GM10266 (cell line): ENCODE results near the gene ZBTB32.

ENCODE experiments used
- DNase-seq: peaks from one replicate; pipeline ENCODE4 v3.0.0; 2012; ENCODE audit errors: extremely low spot score
- TF ChIP-seq, protein P1 (sequence below): IDR thresholded peaks from 2 replicates; pipeline ENCODE4 v1.5.1; 2012; ENCODE audit warnings: mild to moderate bottlenecking, low read depth; ENCODE audit not compliant: control insufficient read depth, insufficient read depth; ENCODE audit errors: missing control alignments

ZBTB32 gene

DNA sequence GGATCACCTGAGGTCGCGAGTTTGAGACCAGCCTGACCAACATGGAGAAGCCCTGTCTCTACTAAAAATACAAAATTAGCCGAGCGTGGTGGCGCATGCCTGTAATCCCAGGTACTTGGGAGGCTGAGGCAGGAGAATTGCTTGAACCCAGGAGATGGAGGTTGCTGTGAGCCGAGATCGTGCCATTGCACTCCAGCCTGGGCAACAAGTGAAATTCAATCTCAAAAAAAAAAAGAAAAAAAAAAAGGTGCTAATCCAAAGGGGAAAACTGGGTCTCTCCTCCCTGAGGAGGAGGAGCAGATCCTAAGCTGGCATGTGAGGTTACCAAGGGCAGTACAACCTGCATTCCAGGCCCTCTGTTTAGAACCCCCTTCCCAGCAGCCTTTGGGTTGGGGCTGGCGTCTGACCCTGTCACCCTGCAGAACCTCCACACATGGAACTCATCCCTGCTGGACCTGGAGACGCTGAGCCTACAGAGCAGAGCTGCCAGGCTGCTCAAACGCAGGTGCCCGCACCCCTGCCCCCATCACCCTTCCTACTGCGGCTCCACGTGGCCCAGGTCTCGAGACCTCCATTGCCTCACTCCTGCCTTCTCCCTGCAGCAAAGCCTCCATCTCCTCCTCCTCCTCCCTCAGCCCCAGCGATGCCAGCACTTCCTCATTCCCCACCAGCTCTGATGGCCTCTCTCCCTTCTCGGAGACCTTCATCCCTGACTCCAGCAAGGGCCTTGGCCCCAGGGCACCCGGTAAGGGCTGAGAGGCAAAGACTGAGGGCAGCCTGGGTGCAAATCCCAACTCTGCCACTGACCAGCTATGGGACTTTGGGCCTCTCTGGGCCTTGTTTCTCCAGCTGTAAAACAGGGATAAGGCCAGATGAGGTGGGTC, 60.3 kb downstream of the ZBTB32 start:
- DNase-seq = no peak
- TF ChIP-seq, protein P1, sequence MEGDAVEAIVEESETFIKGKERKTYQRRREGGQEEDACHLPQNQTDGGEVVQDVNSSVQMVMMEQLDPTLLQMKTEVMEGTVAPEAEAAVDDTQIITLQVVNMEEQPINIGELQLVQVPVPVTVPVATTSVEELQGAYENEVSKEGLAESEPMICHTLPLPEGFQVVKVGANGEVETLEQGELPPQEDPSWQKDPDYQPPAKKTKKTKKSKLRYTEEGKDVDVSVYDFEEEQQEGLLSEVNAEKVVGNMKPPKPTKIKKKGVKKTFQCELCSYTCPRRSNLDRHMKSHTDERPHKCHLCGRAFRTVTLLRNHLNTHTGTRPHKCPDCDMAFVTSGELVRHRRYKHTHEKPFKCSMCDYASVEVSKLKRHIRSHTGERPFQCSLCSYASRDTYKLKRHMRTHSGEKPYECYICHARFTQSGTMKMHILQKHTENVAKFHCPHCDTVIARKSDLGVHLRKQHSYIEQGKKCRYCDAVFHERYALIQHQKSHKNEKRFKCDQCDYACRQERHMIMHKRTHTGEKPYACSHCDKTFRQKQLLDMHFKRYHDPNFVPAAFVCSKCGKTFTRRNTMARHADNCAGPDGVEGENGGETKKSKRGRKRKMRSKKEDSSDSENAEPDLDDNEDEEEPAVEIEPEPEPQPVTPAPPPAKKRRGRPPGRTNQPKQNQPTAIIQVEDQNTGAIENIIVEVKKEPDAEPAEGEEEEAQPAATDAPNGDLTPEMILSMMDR = no peak
